GM08714 (cell line): Measurements from ENCODE around the gene ABHD2.

Source experiments
- H3K4me3 ChIP-seq: fragments of 200-500 bp; sonication (Bioruptor generic); 2 replicates; pipeline ENCODE4 v1.5.1; 2014; ENCODE audit warnings: mild to moderate bottlenecking, low read length, inconsistent platforms
- ZNF274 ChIP-seq: IDR thresholded peaks from 2 replicates; pipeline ENCODE4 v1.6.1; 2012; ENCODE audit warnings: mild to moderate bottlenecking, low read depth, low read length

Gene ABHD2

GRCh38 chr15:89164712-89165211 is 76.5 kb downstream of the ABHD2 start:
- TF ChIP-seq ZNF274: no peak

GRCh38 chr15:89165677-89166076 is 77.4 kb downstream of the ABHD2 start:
- H3K4me3 ChIP-seq: no peak overlapping the region
- TF ChIP-seq ZNF274: no peak

More at GRCh38 chr15:89164712-89165211, 76.5 kb downstream of the ABHD2 start:
- H3K4me3 ChIP-seq: no peak overlapping the region

GRCh38 chr15:89167267-89168176 is 79.3 kb downstream of the ABHD2 start:
- no peak for TF ChIP-seq ZNF274
- peak overlapping the region; percentile 33; the same call in 1 of the 2 replicates for H3K4me3 ChIP-seq

- H3K4me3 ChIP-seq: no peak overlapping the region
- TF ChIP-seq ZNF274: no peak
Measured at GRCh38 chr15:89168316-89168833, 80.1 kb downstream of the ABHD2 start.

GRCh38 chr15:89170364-89170763 is 82.1 kb downstream of the ABHD2 start:
- no peak overlapping the region for H3K4me3 ChIP-seq
- TF ChIP-seq ZNF274: no peak

GRCh38 chr15:89171136-89172072 is 83.1 kb downstream of the ABHD2 start:
- H3K4me3 ChIP-seq: no peak overlapping the region
- TF ChIP-seq ZNF274: no peak

GRCh38 chr15:89172921-89173320 is 84.7 kb downstream of the ABHD2 start:
- TF ChIP-seq ZNF274: no peak
- no peak overlapping the region for H3K4me3 ChIP-seq

GRCh38 chr15:89174476-89174875 is 86.2 kb downstream of the ABHD2 start:
- H3K4me3 ChIP-seq: no peak overlapping the region
- no peak for TF ChIP-seq ZNF274

GRCh38 chr15:89175617-89176191 is 87.4 kb downstream of the ABHD2 start:
- TF ChIP-seq ZNF274: no peak
- no peak overlapping the region for H3K4me3 ChIP-seq

GRCh38 chr15:89177116-89177515 is 88.9 kb downstream of the ABHD2 start:
- TF ChIP-seq ZNF274: no peak
- H3K4me3 ChIP-seq: no peak overlapping the region

- no peak overlapping the region for H3K4me3 ChIP-seq
- no peak for TF ChIP-seq ZNF274
Measured at GRCh38 chr15:89177633-89178306, 89.5 kb downstream of the ABHD2 start.

- TF ChIP-seq ZNF274: no peak
- H3K4me3 ChIP-seq: no peak overlapping the region
Measured at GRCh38 chr15:89178307-89178977, 90.2 kb downstream of the ABHD2 start.
